ENCODE results near the gene HMOX2.

HMOX2 gene

DNA sequence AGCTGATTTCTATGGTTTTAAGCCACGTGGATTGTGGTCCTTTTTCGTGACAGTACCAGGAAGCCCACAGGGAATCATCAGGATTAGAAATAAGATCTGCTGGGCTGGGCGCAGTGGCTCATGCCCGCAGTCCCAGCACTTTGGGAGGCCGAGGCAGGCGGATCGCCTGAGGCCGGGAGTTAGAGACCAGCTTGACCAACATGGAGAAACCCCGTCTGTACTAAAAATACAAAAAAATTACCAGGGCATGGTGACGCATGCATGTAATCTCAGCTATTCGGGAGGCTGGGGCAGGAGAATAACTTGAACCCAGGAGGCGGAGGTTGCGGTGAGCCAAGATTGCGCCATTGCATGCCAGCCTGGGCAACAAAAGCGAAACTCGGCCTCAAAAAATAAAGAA is 8.3 kb upstream of the HMOX2 start:
- H3K27me3 ChIP-seq (ENCODE audit: control insufficient read depth, insufficient read depth, low read length), result no peaks in the 10 kb centered on the region
- H3K4me3 ChIP-seq (ENCODE audit: low read depth, low read length), result no peak overlapping the region

DNA sequence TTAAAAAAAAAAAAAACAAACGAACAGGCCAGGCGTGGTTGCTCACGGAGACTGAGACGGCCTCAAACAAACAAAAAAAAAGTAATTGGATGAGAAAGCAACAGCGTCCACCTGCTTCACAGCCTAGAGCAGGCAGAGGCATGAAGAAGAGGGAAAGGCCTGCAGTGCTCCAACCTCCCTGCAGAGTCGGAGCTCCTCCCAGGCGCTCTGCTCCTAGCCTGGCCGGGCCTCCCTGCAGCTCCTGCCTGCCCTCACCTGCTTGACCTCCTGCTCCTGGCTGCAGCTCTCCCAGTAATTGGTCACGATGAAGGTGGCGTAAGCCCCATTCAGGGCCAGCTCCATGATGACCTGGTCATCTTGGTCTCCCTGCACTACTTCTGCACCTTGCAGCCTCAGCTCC is 7.2 kb upstream of the HMOX2 start:
- Histone ChIP-seq H3K36me3 (ENCODE audit: control insufficient read depth, insufficient read depth, low read length) (peaks cover 42% of the 10 kb centered on the region), H3K9ac (ENCODE audit: low read depth, low read length) (no peak overlapping the region), H3K9me3 (ENCODE audit: control insufficient read depth, insufficient read depth, low read length) (no peaks in the 10 kb centered on the region), H3K27me3 (ENCODE audit: control insufficient read depth, insufficient read depth, low read length) (no peaks in the 10 kb centered on the region), H3K4me1 (ENCODE audit: control insufficient read depth, insufficient read depth, low read length) (peaks cover 4% of the 10 kb centered on the region), H3K4me3 (ENCODE audit: low read depth, low read length) (no peak overlapping the region)

More for the DNA sequence above, 8.3 kb upstream of the HMOX2 start:
- no peaks in the 10 kb centered on the region for H3K9me3 ChIP-seq (ENCODE audit: control insufficient read depth, insufficient read depth, low read length)
- no peak overlapping the region for H3K9ac ChIP-seq (ENCODE audit: low read depth, low read length)
- H3K36me3 ChIP-seq (ENCODE audit: control insufficient read depth, insufficient read depth, low read length), result peaks cover 51% of the 10 kb centered on the region
- H3K4me1 ChIP-seq (ENCODE audit: control insufficient read depth, insufficient read depth, low read length), result peaks cover 1% of the 10 kb centered on the region

DNA sequence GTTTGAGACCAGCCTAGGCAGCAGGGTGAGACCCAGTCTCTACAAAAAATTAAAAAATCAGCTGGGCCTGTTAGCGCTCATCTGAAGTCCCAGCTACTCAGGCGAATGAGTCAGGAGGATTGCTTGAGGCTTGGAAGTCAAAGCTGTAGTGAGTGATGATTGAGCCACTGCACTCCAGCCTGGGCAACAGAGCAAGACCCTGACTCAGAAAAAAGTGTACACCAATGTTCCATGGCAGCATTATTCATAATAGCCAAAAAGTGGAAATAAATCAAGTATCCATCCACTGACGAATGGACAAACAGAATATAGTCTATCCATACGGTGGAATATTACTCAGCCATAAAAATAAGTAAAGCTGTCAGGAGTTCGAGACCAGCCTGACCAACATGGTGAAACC is 4.3 kb upstream of the HMOX2 start:
- no peaks in the 10 kb centered on the region for H3K27me3 ChIP-seq (ENCODE audit: control insufficient read depth, insufficient read depth, low read length)
- H3K9ac ChIP-seq (ENCODE audit: low read depth, low read length), result no peak overlapping the region
- no peak overlapping the region for H3K4me3 ChIP-seq (ENCODE audit: low read depth, low read length)
- H3K9me3 ChIP-seq (ENCODE audit: control insufficient read depth, insufficient read depth, low read length), result no peaks in the 10 kb centered on the region
- peaks cover 16% of the 10 kb centered on the region for H3K36me3 ChIP-seq (ENCODE audit: control insufficient read depth, insufficient read depth, low read length)
- H3K4me1 ChIP-seq (ENCODE audit: control insufficient read depth, insufficient read depth, low read length), result peaks cover 7% of the 10 kb centered on the region

DNA sequence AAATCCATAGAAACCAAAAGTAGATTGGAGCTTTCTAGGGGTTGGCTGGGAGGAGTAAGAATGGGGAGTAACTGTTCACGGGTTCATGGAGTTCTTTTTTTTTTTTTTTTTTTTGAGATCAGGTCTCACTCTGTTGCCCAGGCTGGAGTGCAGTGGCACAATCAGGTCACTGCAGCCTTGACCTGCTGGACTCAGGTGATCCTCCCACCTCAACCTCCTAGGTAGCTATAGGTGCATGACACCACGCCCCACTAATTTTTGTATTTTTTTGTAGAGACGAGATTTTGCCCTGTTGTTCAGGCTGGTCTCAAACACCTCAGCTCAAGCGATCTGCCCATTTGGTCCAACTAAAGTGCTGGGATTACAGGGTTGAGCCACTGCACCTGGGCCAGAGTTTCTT is 3.3 kb upstream of the HMOX2 start:
- Histone ChIP-seq H3K9me3 (ENCODE audit: control insufficient read depth, insufficient read depth, low read length) (no peaks in the 10 kb centered on the region), H3K4me3 (ENCODE audit: low read depth, low read length) (no peak overlapping the region), H3K9ac (ENCODE audit: low read depth, low read length) (no peak overlapping the region)

DNA sequence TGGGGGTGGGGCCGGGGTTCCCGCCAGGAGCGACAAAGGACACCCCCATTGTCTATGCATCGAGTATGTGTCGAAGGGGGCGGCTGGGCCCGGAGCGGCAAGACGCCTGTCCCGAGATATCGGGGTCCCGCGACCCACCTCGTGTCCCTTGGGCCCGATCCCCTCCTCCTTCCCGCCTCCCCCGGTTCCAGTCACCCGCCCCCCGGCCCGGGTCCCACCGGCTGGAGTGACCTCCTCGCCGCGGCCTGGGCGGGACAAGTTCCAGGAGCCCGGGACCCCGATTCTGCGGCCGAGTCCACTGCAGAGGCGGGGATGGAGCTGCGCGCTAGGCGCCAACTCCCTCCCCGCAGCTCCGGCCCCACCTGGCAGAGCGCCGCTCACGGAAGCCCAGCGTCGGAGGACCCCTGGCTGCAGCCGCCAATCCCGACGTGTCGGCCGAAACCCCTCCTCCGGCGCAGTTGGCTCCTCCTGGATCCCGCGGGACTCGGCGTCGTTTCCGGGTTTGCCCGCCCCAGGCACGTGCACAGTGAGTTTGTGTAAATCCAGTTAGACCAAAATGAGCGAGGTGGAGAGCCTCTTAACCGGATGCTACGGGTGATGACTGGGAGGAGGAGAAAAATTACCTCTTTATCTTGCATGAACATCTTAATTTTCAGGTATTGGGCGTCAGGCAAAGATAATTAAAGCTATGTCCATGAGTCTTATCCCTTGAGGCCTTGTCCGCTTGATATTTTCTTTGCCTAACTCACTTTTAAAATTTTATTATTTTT is 1.8 kb upstream of the HMOX2 start, which contains the start of gene NMRAL1:
TSS of gene NMRAL1 (minus strand) at position 434 of the 770 bp plus-strand sequence. CDS start 493 bp downstream, outside the sequence.
- peaks cover 7% of the 10 kb centered on the region for H3K4me1 ChIP-seq (ENCODE audit: control insufficient read depth, insufficient read depth, low read length)
- H3K36me3 ChIP-seq (ENCODE audit: control insufficient read depth, insufficient read depth, low read length), result no peaks in the 10 kb centered on the region
- no peaks in the 10 kb centered on the region for H3K27me3 ChIP-seq (ENCODE audit: control insufficient read depth, insufficient read depth, low read length)
- H3K4me3 ChIP-seq (ENCODE audit: low read depth, low read length), result peak within 1 kb of the TSS; percentile 67
- peak within 1 kb of the TSS; percentile 79 for H3K9ac ChIP-seq (ENCODE audit: low read depth, low read length)
- H3K9me3 ChIP-seq (ENCODE audit: control insufficient read depth, insufficient read depth, low read length), result no peaks in the 10 kb centered on the region

More for the DNA sequence above, 3.3 kb upstream of the HMOX2 start:
- H3K4me1 ChIP-seq (ENCODE audit: control insufficient read depth, insufficient read depth, low read length), result peaks cover 7% of the 10 kb centered on the region
- H3K27me3 ChIP-seq (ENCODE audit: control insufficient read depth, insufficient read depth, low read length), result no peaks in the 10 kb centered on the region
- peaks cover 10% of the 10 kb centered on the region for H3K36me3 ChIP-seq (ENCODE audit: control insufficient read depth, insufficient read depth, low read length)

GRCh38 chr16:4477966-4478365 is 1.8 kb downstream of the HMOX2 start:
- H3K4me1 ChIP-seq (ENCODE audit: control insufficient read depth, insufficient read depth, low read length), result peaks cover 5% of the 10 kb centered on the region
- no peak overlapping the region for H3K9ac ChIP-seq (ENCODE audit: low read depth, low read length)
- H3K36me3 ChIP-seq (ENCODE audit: control insufficient read depth, insufficient read depth, low read length), result no peaks in the 10 kb centered on the region
- H3K4me3 ChIP-seq (ENCODE audit: low read depth, low read length), result no peak overlapping the region
- no peaks in the 10 kb centered on the region for H3K27me3 ChIP-seq (ENCODE audit: control insufficient read depth, insufficient read depth, low read length)
- H3K9me3 ChIP-seq (ENCODE audit: control insufficient read depth, insufficient read depth, low read length), result no peaks in the 10 kb centered on the region

DNA sequence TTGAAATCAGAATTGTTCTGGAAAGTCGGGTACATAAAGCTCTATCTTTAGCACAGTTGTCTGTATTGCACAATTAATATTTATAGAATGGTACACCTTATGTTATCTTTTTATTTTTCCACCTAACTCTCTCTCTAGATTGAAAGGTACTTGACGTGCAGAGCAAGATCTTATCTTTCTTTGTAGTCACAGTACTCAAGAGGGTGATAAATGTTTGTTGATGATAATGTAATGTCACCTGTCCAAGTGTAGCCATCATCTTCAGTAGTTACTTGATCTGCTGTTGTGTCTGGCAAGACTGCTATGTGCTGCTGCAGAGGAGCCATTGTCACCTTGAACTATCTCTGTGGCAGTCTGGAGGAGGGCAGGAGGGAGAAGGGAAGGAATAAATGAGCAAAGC is 5.3 kb downstream of the HMOX2 start:
- no peaks in the 10 kb centered on the region for H3K9me3 ChIP-seq (ENCODE audit: control insufficient read depth, insufficient read depth, low read length)
- H3K4me1 ChIP-seq (ENCODE audit: control insufficient read depth, insufficient read depth, low read length), result no peaks in the 10 kb centered on the region
- no peaks in the 10 kb centered on the region for H3K27me3 ChIP-seq (ENCODE audit: control insufficient read depth, insufficient read depth, low read length)
- H3K36me3 ChIP-seq (ENCODE audit: control insufficient read depth, insufficient read depth, low read length), result peaks cover 2% of the 10 kb centered on the region
- H3K9ac ChIP-seq (ENCODE audit: low read depth, low read length), result no peak overlapping the region
- no peak overlapping the region for H3K4me3 ChIP-seq (ENCODE audit: low read depth, low read length)

GRCh38 chr16:4481963-4482362 is 5.8 kb downstream of the HMOX2 start:
- Histone ChIP-seq H3K4me1 (ENCODE audit: control insufficient read depth, insufficient read depth, low read length) (no peaks in the 10 kb centered on the region), H3K4me3 (ENCODE audit: low read depth, low read length) (no peak overlapping the region), H3K9me3 (ENCODE audit: control insufficient read depth, insufficient read depth, low read length) (no peaks in the 10 kb centered on the region), H3K36me3 (ENCODE audit: control insufficient read depth, insufficient read depth, low read length) (peaks cover 5% of the 10 kb centered on the region), H3K27me3 (ENCODE audit: control insufficient read depth, insufficient read depth, low read length) (no peaks in the 10 kb centered on the region), H3K9ac (ENCODE audit: low read depth, low read length) (no peak overlapping the region)

DNA sequence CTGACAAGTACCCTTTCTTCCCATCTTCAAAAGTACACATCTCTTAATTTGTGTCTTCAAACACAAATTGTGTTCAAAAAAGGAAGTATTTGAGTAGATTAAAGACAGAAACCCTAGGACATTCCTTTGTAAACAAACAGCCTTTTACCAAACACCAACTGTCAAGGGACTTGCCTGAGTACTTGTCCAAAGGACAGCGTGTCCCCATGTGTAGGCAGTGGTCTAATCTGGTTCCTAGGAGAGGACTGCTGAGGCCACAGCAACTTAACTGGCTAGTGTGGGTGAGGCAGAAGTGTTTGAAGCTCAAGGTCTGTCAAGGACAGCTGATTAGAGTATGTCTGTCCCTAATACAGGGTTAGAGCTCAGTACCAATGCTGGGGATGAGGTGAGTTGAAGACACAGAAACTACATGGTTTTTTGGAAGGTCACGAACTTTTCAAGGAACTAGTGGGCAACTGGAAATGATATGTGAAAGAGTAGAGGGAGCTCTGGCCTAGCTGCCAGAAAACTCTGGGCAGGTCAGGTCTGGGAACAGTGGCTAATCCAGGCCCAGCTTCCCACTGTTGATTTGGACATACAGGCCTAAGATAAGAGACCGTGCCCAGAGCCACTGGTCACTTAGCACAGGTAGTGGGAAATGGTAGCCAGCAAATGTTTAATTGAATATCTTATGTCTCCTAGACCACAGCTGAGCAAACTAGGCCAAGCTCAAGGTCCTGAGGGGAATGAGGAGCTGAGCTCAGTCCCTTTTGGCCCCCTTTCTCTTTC is 10.1 kb downstream of the HMOX2 start:
- H3K27me3 ChIP-seq (ENCODE audit: control insufficient read depth, insufficient read depth, low read length), result no peaks in the 10 kb centered on the region
- no peak overlapping the region for H3K4me3 ChIP-seq (ENCODE audit: low read depth, low read length)
- H3K4me1 ChIP-seq (ENCODE audit: control insufficient read depth, insufficient read depth, low read length), result no peaks in the 10 kb centered on the region
- no peaks in the 10 kb centered on the region for H3K9me3 ChIP-seq (ENCODE audit: control insufficient read depth, insufficient read depth, low read length)
- H3K9ac ChIP-seq (ENCODE audit: low read depth, low read length), result no peak overlapping the region
- peaks cover 5% of the 10 kb centered on the region for H3K36me3 ChIP-seq (ENCODE audit: control insufficient read depth, insufficient read depth, low read length)

GRCh38 chr16:4487955-4488498 is 11.8 kb downstream of the HMOX2 start:
- no peaks in the 10 kb centered on the region for H3K27me3 ChIP-seq (ENCODE audit: control insufficient read depth, insufficient read depth, low read length)
- H3K4me1 ChIP-seq (ENCODE audit: control insufficient read depth, insufficient read depth, low read length), result no peaks in the 10 kb centered on the region
- no peaks in the 10 kb centered on the region for H3K9me3 ChIP-seq (ENCODE audit: control insufficient read depth, insufficient read depth, low read length)
- H3K36me3 ChIP-seq (ENCODE audit: control insufficient read depth, insufficient read depth, low read length), result peaks cover 5% of the 10 kb centered on the region
- H3K9ac ChIP-seq (ENCODE audit: low read depth, low read length), result no peak overlapping the region
- no peak overlapping the region for H3K4me3 ChIP-seq (ENCODE audit: low read depth, low read length)

- H3K27me3 ChIP-seq (ENCODE audit: control insufficient read depth, insufficient read depth, low read length), result no peaks in the 10 kb centered on the region
- no peak overlapping the region for H3K9ac ChIP-seq (ENCODE audit: low read depth, low read length)
- H3K36me3 ChIP-seq (ENCODE audit: control insufficient read depth, insufficient read depth, low read length), result peaks cover 5% of the 10 kb centered on the region
- no peak overlapping the region for H3K4me3 ChIP-seq (ENCODE audit: low read depth, low read length)
- no peaks in the 10 kb centered on the region for H3K9me3 ChIP-seq (ENCODE audit: control insufficient read depth, insufficient read depth, low read length)
- no peaks in the 10 kb centered on the region for H3K4me1 ChIP-seq (ENCODE audit: control insufficient read depth, insufficient read depth, low read length)
Observed at GRCh38 chr16:4488499-4488967, 12.3 kb downstream of the HMOX2 start.

Data from iPS-15b (cell line).